ENCODE measurements around the gene IFT27.
A peak's percentile ranks its signal among the peaks of the same experiment; 100 is the strongest.

Gene IFT27

GRCh38 chr22:36797374-36797773, 21.5 kb upstream of the IFT27 start:
- DNase-seq (ENCODE audit: low read depth in 4 of 4, low spot score in 1 of 4), result no peak

GRCh38 chr22:36796552-36797175, 20.7 kb upstream of the IFT27 start:
- no peak for DNase-seq (ENCODE audit: low read depth in 4 of 4, low spot score in 1 of 4)

GRCh38 chr22:36795633-36796032, 19.7 kb upstream of the IFT27 start:
- no peak for DNase-seq (ENCODE audit: low read depth in 4 of 4, low spot score in 1 of 4)

- peak in 1 of 4 experiments; percentile 25 for DNase-seq (ENCODE audit: low read depth in 4 of 4, low spot score in 1 of 4)
These were observed 14.7 kb upstream of the IFT27 start for GRCh38 chr22:36790648-36791047.

GRCh38 chr22:36787204-36787988, 11.5 kb upstream of the IFT27 start:
- no peak for DNase-seq (ENCODE audit: low read depth in 4 of 4, low spot score in 1 of 4)

GRCh38 chr22:36783743-36784142, 7.8 kb upstream of the IFT27 start:
- DNase-seq (ENCODE audit: low read depth in 4 of 4, low spot score in 1 of 4), result no peak

- peak; percentile 57 to 85 (median 74) for DNase-seq (ENCODE audit: low read depth in 4 of 4, low spot score in 1 of 4)
These were observed 6.0 kb upstream of the IFT27 start for GRCh38 chr22:36781656-36782627.

GRCh38 chr22:36778020-36778419, 2.1 kb upstream of the IFT27 start:
- DNase-seq (ENCODE audit: low read depth in 4 of 4, low spot score in 1 of 4), result no peak

GRCh38 chr22:36776722-36777121, 803 bp upstream of the IFT27 start:
- DNase-seq (ENCODE audit: low read depth in 4 of 4, low spot score in 1 of 4), result no peak

GRCh38 chr22:36775586-36775963, 344 bp downstream of the IFT27 start:
- DNase-seq (ENCODE audit: low read depth in 4 of 4, low spot score in 1 of 4), result peak in 2 of 4 experiments; percentile 1 to 14

GRCh38 chr22:36773935-36774334, 2.0 kb downstream of the IFT27 start:
- DNase-seq (ENCODE audit: low read depth in 4 of 4, low spot score in 1 of 4), result no peak

GRCh38 chr22:36772451-36772850, 3.5 kb downstream of the IFT27 start:
- DNase-seq (ENCODE audit: low read depth in 4 of 4, low spot score in 1 of 4), result no peak

- no peak for DNase-seq (ENCODE audit: low read depth in 4 of 4, low spot score in 1 of 4)
These were observed 4.4 kb downstream of the IFT27 start for GRCh38 chr22:36771356-36772063.

GRCh38 chr22:36770513-36771231, 5.2 kb downstream of the IFT27 start:
- no peak for DNase-seq (ENCODE audit: low read depth in 4 of 4, low spot score in 1 of 4)

- DNase-seq (ENCODE audit: low read depth in 4 of 4, low spot score in 1 of 4), result no peak
These were observed 6.1 kb downstream of the IFT27 start for GRCh38 chr22:36769541-36770512.

- no peak for DNase-seq (ENCODE audit: low read depth in 4 of 4, low spot score in 1 of 4)
These were observed 7.3 kb downstream of the IFT27 start for GRCh38 chr22:36768616-36769015.

GRCh38 chr22:36768141-36768540, 7.8 kb downstream of the IFT27 start:
- DNase-seq (ENCODE audit: low read depth in 4 of 4, low spot score in 1 of 4), result no peak

- DNase-seq (ENCODE audit: low read depth in 4 of 4, low spot score in 1 of 4), result no peak
These were observed 8.7 kb downstream of the IFT27 start for GRCh38 chr22:36767035-36767775.
